HG03571 (cell line): ENCODE results near the gene MRPL45.
A peak's percentile ranks its signal among the peaks of the same experiment; 100 is the strongest.
"Not testable (repeated sequence)": the region's sequence is repeated elsewhere in the genome, so short reads cannot be mapped to it uniquely, and the experiment has no call there.

Experiments
- ATAC-seq: cut with Tn5 transposase; IDR thresholded peaks from one replicate; pipeline ENCODE4 v1.9.1; 2021; ENCODE audit not compliant: unreplicated experiment

Gene MRPL45

DNA sequence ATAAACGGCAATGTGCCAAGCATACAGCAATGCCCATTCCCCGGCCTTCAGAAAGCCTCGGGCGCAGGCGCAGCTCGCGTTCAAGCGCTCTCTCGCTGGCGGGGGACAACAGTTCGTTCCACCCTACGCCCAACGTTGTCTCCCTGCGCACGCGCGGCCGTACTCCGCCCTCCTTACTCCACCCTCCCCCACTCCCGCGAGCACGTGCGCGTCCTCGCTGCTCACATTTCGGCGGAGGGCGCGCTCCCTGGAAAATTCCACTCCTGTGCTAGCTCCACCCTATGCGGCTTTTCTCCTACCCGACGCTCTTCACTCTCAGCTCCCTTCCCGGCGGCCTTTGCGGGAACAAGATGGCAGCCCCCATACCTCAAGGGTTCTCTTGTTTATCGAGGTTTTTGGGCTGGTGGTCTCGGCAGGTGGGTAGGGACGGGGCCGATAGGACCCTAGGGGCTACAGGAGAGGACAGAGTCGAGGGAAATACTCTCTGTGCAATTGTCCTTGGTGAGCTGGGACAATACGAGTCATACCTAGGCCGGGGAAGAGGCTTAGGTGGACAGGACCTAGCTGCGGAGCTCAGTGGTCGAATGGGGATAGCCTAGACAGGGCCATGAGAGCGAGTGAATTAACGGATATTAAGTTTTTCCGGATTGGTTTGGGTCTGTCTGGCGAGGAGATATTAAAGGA lies at the start of gene MRPL45:
MRPL45 (plus strand) TSS at position 335 of the 684 bp plus-strand sequence; CDS start at position 351, 16 bp downstream.
- peak; percentile 80 for ATAC-seq

DNA sequence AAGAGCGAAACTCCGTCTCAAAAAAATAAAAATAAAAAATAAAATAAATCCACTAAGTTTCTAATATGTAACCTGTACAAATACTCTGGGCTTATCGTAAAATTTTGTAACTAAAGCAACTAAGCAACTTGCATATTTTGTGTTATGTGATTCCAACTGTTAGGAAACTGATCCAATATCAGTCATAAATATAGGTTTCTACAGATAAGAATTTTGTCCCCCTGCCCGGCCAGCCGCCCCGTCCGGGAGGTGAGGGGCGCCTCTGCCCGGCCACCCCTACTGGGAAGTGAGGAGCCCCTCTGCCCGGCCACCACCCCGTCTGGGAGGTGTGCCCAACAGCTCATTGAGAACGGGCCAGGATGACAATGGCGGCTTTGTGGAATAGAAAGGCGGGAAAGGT lies 43.8 kb upstream of the MRPL45 start:
- ATAC-seq, result not testable (repeated sequence)

DNA sequence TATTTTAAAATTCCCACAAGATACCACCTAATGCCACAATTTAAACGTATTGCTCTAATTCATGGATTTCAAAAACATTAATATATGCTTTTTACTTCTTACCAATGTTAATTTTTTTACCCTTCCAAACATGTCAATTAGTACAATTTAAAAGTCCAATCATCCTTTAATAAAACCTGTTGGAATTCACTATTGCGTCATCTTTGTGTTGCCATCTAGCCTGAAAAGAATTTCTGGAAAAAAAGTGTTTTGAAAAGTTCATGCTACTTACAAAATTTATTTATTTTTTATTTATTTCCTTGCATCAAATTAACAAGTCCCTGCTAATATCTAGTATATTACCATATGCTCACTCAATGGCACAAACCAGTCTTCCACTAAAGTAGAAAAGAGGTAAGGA lies 42.6 kb upstream of the MRPL45 start:
- ATAC-seq, result not testable (repeated sequence)

DNA sequence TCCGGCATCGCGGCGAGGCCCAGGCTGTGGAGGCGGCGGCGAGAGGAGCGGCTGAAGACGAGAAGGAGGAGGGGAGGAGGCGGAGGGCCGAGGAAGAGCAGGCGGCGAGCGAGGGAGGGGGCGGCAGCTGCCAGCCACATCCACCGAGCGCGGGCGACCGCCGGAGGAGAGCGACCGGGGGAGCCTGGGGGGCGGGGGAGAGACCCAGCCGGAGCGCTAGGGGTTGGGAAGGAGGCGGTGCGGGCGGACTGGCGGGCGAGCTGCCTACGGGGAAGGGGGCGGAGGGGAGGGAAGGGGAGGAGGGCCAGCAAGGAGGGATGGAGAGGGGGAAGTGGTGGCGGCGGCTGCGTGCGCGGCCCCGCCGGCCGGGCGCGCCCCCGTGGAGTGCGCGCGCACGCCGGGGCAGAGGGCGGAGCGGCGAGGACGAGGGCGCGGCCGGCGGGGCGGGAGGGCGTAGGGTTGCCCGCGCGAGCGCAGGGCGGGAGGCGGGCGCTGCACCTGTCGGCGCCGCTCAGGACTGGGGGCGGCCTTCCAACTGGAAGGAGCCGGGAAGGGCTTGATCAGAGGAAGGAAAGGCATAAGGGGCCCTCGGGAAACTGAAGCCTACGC lies 39.9 kb upstream of the MRPL45 start:
- peak; percentile 76 for ATAC-seq

DNA sequence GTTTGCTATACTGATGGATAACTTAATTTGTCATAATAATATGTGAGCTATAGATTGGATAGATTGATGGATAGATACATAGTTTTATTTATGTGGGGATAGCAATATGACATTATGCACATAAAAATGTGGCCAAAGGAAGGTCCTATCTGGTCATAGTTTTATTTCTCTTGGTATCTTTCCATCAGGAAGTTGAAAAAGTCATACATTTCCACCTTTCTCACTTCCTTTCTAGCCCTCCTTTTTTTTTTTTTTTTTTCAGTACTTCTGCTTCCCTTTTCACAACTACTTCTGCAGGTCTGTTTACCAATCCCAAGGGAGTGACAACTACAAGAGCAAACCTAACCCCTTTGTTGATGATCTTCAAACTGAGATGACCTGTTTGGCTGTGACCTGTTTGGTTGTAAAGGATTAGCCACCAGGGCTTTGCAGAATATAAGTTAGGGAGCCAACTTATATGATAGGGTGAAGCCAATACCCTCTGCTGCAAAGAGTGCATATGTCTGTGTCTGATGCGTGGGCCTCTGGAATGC lies 30.9 kb upstream of the MRPL45 start:
- ATAC-seq, result not testable (repeated sequence)

DNA sequence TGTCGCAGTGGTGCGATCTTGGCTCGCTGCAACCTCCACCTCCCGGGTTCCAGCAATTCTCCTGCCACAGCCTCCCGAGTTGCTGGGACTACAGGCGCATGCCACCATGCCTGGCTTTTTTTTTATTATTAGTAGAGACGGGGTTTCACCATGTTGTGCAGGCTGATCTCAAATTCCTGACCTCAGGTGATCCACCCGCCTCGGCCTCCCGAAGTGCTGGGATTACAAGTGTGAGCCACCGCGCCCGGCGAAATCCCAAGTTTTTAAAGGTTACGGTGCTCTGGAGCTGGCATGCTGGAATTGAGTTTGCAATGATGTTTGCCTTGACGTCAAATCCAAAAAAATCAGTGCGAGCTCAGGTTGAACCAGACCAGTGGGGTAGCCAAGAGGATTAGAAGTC lies 30.4 kb upstream of the MRPL45 start:
- not testable (repeated sequence) for ATAC-seq

DNA sequence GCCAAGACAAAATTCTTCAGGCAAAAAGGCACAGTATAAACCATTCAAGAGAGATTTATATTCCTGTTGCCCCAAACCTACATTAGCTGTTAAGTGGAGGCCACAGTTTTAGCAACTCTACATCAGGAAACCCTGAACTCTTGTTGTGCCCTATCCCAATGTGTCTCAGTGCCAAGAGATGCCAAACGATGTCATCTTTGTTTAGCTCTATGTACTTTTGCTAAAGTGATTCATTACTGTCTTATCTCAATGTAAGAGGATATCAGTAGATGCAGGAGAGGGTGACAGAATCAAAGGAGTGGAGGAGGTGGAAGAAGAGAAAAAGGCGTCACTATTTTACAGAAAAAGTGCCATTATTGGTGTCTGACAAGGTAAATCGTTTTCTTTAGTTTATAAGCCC lies 28.8 kb upstream of the MRPL45 start:
- not testable (repeated sequence) for ATAC-seq

DNA sequence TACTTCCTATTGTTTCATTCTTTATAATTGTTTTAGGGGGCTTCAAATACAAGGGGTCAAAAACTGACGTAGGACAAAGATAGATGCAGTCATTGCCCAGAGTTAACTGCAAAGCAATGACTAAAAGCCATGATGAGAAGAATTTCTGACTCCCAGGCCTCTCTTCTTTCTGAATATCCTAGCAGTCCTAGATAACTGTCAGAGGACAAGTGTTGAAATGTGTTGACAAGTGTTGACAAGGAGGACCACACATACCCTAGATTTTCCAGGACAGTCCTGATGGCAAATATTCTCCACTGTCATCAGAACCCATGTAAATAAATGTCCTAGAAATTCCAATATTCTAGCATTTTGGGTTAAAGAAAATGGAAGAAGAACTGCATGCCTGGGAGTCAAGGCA lies 27.9 kb upstream of the MRPL45 start:
- ATAC-seq, result not testable (repeated sequence)

DNA sequence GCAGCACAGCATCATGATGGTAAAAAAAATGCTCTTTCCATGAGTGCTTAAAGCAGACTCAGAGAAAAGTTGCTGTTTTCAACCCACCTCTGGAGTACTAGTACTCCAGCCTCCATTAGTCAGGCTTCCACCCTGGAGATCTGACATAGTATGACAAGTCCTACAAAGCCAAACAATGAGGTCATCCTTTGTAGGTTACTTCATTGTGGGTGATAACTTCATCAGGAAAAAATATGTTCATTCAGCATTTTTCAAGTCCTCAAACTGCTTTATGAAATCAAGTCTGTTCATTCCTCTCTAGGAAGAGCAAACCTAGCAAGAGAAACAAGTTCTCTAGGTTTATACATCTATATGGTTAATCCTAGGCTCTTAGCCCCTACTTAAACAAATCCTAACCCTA lies 27.4 kb upstream of the MRPL45 start:
- not testable (repeated sequence) for ATAC-seq

DNA sequence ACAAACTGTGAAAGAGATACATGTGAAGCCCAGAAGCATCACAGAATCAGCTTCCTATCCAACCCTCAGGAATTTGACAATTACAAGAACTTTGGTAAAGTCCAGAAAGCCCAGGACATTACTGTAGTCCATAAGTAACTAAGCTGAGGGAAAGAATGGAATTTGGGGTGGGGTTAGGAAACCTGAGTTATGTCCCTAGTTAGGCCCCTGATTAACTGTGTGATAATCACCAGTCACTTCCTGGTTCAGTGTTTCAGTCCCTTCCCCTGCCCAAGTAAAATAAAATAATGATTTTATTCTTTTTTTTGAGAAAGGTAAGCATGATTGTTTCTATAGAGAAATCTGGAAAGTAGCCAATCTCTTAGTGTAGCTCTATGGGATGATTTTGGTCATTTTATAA lies 11.0 kb upstream of the MRPL45 start:
- not testable (repeated sequence) for ATAC-seq

DNA sequence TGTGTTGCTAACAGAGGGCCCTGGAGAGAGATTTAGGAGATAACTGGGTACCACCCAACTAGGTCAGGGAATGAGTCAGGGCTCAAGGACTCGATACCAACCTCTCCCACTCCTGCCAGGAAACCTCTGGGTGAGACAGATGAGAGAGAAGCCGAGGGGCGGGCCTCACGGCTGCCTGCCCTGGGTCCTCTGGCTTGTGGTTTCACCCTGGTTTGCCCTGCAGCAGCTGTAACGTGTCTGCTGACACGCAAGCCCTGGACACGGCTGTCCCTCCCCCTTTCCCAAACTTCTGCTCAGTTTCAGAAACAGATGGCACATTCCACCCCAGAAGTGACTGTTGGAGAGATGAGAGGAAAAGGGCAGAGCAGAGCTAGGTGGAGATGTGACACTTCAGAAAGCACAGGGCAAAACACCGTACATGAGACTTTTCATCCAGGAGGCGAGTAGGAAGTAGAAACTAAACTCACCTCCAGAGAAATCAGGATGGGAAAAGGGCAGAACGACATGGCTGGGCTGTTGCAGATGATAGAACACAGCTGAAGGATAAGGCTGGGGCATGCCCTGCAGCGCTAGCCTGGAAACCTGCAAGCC lies 10.4 kb upstream of the MRPL45 start:
- ATAC-seq, result peak; percentile 59

DNA sequence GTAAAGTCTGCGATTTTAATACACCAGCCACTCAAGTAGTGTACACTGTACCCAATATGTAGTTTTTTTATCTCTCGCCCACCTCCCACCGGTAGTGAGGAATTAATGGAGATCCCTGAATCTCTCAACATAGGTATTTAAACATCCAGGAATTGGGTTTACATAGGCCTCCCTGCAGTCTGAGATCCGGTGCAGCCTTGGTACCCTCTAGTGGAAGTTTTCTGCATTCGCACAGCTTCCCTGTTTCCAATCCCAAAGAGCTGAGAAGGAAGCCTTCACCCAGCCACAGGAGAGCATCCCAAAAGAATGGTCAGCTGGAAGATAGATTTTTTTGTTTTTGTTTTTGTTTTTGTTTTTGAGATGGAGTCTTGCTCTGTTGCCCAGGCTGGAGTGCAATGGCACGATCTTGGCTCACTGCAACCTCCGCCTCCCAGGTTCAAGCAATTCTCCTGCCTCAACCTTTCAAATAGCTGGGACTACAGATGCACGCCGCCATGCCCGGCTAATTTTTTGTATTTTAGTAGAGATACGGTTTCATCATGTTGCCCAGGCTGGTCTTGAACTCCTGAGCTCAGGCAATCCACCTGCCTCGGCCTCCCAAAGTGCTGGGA lies 8.6 kb upstream of the MRPL45 start:
- not testable (repeated sequence) for ATAC-seq

DNA sequence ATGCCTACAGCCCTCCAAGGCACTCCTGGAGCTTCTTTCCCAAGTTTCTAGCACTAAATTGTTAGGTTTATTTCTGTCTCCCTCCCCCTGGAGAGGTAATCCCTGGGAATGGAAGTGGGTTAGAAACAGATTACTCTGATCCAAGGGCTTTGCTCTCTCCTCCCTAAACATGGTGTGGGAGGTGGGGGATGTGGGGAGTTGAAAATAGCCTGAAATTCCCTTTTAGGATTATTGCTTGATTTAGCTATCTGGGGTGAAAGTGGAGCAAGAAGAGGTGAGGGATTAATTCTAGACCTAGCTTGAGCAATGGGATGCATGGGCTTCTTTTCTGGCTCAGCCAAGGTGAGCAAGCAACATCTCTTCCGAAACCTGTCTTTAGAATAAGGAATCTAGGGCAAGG lies 7.2 kb upstream of the MRPL45 start:
- ATAC-seq, result not testable (repeated sequence)

DNA sequence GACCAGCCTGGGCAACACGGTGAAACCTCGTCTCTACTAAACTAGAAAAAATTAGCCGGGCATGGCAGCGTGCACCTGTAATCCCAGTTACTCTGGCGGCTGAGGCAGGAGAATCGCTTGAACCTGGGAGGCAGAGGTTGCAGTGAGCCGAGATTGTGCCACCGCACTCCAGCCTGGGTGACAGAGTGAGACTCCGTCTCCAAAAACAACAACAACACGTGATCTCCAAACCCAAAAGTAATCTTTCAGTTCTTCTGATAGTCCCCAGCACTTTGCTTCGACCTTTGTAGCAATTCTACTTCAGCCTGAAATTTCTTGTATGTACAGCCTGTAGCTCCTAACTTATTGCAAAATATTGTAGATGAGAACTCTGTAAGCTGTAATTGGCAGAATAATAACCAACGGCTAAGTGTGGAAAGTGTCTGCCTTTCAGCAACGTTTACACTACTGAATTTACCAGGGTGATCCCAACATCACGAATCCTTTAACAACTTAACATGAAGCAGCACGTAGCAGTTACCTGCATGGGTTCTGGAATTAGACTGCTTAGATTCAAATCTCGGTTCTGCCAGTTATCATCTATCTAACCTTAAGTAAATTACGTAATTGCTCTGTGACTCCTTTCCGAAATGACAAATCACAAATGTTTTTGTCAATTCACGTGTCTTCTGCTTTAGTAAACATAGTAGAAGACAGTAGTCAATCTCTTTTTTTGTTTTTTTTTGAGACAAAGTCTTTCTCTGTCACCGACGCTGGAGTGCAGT lies 1.2 kb upstream of the MRPL45 start:
- not testable (repeated sequence) for ATAC-seq

DNA sequence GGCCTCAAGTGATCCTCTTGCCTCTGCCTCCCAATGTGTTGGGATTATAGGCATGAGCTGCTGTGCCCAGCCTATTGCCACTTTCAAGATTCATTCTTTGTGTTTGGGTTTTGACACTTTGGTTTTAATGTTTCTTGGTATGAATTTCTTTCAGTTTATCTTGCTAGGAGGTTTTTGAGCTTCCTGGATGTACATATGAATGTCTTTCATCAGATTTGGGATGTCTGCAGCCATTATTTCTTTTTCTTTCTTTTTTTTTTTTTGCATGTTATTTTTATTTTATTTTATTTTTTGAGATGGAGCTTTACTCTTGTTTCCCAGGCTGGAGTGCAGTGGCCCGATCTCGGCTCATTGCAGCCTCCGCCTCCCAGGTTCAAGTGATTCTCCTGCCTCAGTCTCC lies 18.5 kb downstream of the MRPL45 start:
- ATAC-seq, result no peak

DNA sequence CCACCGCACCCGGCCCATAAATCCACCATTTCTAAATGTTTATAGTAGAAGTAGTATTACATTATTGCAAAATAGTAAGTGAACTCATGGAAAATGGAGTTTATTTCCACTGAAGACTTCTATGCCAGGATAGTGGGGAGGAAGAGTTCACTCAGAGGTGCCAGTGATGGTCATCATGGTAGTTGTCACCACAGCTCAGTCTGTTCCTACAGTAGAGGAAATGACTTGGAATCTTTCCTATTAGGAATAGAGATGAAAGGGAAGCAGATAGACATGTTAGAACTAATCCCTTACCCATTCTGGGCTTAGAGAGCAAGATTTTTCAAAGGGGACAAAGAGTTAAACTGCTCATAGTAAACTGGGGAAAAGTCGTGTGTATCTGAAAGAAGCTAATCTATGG lies 20.1 kb downstream of the MRPL45 start:
- ATAC-seq, result no peak

DNA sequence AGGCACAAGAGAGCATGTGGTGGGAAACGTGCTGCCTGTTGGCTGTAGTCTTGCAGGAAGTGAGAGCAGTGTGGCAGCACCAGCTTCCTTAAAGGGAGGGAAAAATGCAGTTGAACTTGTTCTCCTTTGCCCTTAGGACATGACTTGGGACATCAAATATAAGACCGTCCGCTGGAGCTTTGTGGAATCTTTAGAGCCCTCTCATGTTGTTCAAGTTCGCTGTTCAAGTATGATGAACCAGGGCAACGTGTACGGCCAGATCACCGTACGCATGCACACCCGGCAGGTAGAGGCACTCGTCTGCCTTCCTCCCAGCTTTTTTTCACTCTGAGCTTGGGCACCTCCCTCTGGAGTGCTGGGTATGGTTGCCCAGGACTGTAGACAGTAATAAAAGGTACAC lies 23.5 kb downstream of the MRPL45 start:
- ATAC-seq, result no peak

DNA sequence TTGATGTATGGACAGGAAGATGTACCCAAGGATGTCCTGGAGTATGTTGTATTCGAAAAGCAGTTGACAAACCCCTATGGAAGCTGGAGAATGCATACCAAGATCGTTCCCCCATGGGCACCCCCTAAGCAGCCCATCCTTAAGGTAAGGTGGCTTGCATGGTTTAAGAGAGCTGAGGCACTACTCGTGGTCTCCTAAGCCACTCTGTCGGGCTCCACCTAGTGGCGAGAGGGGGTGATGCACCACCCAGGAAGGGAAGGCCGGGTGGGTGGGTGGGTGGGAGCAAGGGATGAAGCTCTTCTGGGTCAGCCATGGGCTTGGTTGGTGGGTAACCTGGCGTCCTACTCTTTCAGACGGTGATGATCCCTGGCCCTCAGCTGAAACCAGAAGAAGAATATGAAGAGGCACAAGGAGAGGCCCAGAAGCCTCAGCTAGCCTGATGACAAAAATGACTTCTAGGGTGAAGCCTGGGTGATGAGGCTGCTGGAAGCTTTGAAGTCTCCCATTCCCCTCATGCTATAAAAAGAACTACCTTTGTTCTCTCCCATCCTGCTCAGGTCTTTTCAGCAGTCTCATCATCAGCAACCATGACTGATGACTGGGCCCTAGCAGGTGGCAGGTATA lies 25.3 kb downstream of the MRPL45 start:
- no peak for ATAC-seq

DNA sequence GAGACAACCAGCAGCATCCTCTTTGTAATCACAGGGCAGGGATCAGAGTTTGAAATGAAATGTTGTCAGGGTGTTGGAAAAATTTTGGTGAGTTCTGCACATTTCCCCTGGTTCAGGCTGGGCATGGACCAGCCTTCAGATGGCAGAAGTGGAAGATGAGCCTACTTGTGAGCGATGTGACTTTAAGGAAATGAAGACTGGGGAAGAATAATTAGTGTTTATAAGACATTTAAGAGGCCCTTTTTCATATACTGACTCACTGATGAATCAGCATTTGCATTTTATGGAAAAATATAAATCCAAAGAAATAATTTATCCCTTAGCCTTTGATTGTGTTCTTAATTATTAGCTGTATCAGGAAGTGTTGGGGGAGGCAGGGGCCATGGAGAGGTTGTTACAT lies 25.9 kb downstream of the MRPL45 start:
- no peak for ATAC-seq

DNA sequence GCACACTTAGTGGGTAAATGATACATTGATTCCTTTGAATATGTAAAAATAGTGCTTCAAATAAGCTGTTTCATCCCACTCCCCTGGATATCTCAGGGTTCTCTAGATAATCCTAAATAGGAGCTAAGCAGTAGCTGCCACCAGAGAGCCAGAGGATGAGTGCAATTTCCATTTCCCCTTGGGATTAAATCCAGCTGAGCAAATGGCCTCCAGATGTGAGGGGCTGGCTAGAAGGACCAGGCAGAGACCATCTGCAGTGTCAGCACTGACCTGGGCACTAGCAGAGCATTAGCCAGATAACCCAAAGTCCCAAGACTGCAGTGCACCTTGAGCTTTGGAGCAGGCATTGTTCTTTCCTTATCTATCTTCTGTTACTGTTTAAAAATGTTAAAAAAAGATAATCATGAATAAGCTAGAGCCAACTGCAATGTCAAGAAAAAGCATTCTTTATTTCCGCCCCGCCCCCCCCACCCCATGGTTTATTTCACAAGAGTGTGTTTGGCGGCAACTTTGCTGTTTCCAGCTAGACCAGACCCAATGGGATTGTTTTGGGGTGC lies 27.3 kb downstream of the MRPL45 start:
- ATAC-seq, result no peak
